Stimulated activated CD4-positive, alpha-beta T cell treated with anti-CD3 and anti-CD28 coated beads, Interleukin-1b, Interleukin-23, amount 100 ng/mL, for 48 hours (primary cell): ENCODE measurements around the gene NR1H2.
"Not testable (repeated sequence)": the region's sequence is repeated elsewhere in the genome, so short reads cannot be mapped to it uniquely, and the experiment has no call there.

ENCODE experiments used
- DNase-seq: peaks from one replicate; pipeline ENCODE4 v3.0.0-alpha.2; 2020

Gene NR1H2

GRCh38 chr19:50379602-50380001, 3.3 kb downstream of the NR1H2 start:
- no peak for DNase-seq

GRCh38 chr19:50380137-50380536, 3.9 kb downstream of the NR1H2 start:
- DNase-seq: no peak

DNA sequence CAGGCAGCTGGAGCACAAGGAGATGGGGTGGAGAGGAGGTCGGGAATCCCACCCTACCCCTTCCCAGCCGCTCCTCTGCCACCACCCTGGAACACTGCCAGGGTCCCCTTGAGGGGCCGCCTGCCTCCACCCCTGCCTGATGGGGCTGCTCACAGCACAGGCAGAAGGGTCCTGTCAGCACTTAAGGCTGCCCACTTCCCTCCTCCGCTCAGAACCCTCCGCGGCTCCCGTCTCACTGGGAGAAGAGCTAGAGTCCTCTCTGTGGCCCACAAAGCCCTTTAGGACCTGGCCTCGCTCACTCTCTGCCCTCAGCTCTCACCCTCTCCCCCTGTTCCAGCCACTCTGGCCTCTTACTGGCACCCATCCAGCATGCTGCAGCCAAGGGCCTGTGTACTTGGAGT, 4.5 kb downstream of the NR1H2 start:
- no peak for DNase-seq

GRCh38 chr19:50381881-50382729, 5.8 kb downstream of the NR1H2 start:
- no peak for DNase-seq

DNA sequence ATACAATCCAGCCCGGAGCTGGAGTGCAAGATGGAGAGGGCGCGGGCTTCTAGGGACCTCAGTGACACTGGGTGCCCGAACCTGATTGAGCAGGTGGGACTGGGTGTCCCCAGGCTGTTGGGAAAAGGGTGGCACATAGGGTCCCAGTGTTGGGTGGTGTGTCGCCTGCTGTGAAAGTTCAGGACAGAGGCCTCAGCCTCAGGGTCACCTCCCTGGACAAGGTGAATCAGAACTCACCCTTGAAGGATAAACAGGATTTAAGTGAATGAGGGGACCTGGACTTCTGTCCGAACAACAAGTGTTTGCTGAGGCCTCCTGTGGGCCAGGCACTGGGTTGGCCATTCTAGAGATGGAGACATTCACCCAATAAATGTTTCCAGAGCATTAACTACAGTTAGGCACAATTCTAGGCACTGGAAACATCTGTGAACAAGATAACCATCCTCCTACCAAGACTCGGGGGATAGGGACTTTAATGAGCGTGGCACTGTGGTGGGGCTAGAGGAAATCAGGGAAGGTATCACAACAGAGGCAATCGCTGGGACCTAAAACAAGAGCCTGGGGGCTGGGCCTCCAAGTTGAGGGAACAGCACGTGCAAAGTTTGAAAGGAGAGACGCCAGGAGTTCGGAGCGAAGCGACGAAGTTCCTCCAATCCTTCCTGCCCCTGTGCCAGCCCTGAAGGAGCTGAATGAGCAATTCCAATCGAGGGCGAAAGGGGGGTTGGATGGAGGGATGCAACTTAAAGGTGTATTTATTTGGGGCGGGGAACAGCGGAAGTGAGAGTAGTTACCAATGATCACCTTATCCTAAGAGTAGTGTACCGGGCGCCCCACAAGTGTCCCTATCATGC, 7.0 kb downstream of the NR1H2 start:
- DNase-seq: no peak

DNA sequence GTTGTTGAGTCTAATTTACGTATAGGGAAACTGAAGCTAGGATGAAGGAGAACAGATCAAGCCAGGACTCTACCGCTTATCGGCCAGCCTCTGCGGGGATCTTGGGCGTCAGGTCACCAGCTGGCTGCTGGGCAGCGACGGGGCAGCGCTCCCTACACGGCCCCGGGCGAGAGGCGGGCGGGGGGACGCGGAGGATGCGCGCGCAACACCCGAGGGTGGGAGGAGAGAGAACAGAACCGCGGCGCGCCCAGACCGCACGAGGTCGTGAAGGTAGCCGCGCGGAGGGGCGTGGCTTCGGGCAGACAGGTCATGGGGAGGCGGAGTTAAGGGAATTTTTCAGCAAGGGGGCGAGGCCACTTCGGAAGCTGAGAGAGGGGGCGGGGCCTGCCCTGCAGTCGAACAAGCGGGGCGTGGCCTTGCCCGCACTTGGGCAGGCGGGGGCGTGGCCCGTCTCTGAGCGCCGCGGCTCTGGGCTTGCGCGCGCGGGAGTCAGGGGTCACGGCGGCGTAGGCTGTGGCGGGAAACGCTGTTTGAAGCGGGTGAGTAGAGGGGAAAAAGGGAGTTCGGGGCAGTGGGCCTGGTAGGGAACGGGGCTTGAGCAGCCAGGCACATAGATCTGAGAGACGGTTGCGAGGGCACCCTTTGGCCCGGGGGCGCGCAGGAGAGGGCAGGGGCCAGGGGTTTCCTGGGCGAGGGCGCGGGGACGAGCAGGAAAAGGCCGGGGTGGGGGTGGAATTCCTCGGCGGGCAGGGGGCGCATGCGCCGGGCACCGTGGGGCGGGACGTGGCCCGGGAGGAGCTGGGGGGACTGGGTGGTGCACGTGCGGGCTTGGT, 7.8 kb downstream of the NR1H2 start, which contains the start of gene POLD1:
Gene POLD1, plus strand, starts transcription at position 496 of the 833 bp plus-strand sequence. CDS start 14,505 bp downstream, outside the sequence.
- DNase-seq: peak; percentile 99

- DNase-seq: no peak
Observed at GRCh38 chr19:50384685-50385535, 8.7 kb downstream of the NR1H2 start.

GRCh38 chr19:50387176-50387867, 11.1 kb downstream of the NR1H2 start:
- DNase-seq: no peak

GRCh38 chr19:50387868-50388245, 11.6 kb downstream of the NR1H2 start:
- no peak for DNase-seq

GRCh38 chr19:50390295-50390694, 14.0 kb downstream of the NR1H2 start:
- DNase-seq: not testable (repeated sequence)

DNA sequence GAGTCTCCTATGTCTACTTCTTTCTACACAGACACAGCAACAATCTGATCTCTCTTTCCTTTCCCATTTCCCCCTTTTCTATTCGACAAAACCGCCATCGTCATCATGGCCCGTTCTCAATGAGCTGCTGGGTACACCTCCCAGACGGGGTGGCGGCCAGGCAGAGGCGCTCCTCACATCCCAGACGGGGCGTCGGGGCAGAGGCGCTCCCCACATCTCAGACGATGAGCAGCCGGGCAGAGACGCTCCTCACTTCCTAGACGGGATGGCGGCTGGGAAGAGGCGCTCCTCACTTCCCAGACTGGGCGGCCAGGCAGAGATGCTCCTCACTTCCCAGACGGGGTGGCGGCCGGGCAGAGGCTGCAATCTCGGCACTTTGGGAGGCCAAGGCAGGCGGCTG, 14.7 kb downstream of the NR1H2 start:
- DNase-seq: not testable (repeated sequence)

DNA sequence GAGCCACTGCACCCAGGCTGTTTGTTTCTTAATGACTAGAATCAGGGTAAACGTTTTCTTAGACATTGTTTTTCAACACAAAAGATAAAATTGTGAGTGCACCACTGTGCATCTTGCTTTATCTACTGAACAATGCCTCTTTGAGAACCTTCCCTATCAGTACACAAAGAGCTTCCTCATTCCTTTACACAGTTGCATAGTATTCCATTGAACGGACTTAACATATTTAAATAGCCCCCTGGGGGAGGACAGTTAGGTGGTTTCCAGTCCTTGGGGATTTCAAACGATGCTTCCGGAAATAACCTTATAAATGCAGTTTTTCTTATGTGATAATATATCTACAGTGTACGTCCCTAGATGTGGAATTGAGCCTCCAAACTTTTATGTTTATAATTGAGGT, 16.5 kb downstream of the NR1H2 start:
- DNase-seq: no peak

GRCh38 chr19:50393589-50393988, 17.3 kb downstream of the NR1H2 start:
- DNase-seq: no peak

- no peak for DNase-seq
Observed at GRCh38 chr19:50394017-50394416, 17.8 kb downstream of the NR1H2 start.

- DNase-seq: no peak
Observed at GRCh38 chr19:50398675-50399367, 22.6 kb downstream of the NR1H2 start.

- no peak for DNase-seq
Observed at GRCh38 chr19:50399368-50399745, 23.1 kb downstream of the NR1H2 start.

DNA sequence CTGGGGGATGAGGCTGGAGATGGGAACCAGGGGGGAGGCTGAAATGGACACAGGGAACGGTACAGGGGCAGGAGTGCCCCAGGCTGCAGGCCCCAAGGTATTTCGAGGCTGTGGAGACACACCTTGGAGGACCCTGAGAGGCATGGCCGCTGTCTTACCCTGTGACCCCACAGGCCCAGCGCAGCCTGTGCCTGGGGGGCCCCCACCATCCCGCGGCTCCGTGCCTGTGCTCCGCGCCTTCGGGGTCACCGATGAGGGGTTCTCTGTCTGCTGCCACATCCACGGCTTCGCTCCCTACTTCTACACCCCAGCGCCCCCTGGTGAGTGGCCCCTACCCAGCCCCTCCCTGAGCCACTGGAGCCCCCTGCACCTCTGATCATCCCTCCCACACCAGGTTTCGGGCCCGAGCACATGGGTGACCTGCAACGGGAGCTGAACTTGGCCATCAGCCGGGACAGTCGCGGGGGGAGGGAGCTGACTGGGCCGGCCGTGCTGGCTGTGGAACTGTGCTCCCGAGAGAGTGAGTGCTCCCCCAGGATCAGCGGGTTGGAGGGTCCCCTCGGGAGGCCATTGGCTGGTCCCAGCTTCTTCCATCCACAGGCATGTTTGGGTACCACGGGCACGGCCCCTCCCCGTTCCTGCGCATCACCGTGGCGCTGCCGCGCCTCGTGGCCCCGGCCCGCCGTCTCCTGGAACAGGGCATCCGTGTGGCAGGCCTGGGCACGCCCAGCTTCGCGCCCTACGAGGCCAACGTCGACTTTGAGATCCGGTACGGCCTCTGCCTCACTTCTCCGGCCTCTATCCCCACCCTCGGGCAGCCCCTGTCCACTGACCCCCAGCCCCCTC, 25.6 kb downstream of the NR1H2 start:
- DNase-seq: no peak

GRCh38 chr19:50402544-50403301, 26.5 kb downstream of the NR1H2 start:
- no peak for DNase-seq
